H9 (cell line): ENCODE measurements around the gene CDH13. TPM values are rescaled to one million over a fixed set of nuclear protein-coding genes. Genes with fewer than 3 reads are reported as not detected.

Source experiments
- DNase-seq: peaks from one replicate; pipeline ENCODE4 v3.0.0-alpha.2; 2017
- H2AFZ ChIP-seq: one replicate; pipeline ENCODE4 v1.6.1; 2013; ENCODE audit warnings: mild to moderate bottlenecking, low read length, control low read depth, moderate library complexity
- H2AK5ac ChIP-seq: 2 replicates; pipeline ENCODE4 v1.6.1; 2013; ENCODE audit warnings: low read length, control low read depth, mixed read lengths; ENCODE audit not compliant: insufficient read length
- H2BK120ac ChIP-seq: one replicate; pipeline ENCODE4 v1.6.1; 2013; ENCODE audit warnings: low read depth, mild to moderate bottlenecking, low read length, control low read depth, inconsistent platforms; ENCODE audit not compliant: poor library complexity, severe bottlenecking
- H2BK12ac ChIP-seq: 2 replicates; pipeline ENCODE4 v1.6.1; 2013; ENCODE audit warnings: low read length, control low read depth, mixed read lengths, low read depth; ENCODE audit not compliant: insufficient read length
- H2BK15ac ChIP-seq: 2 replicates; pipeline ENCODE4 v1.6.1; 2013; ENCODE audit warnings: low read depth, low read length, control low read depth
- H2BK20ac ChIP-seq: one replicate; pipeline ENCODE4 v1.6.1; 2013; ENCODE audit warnings: low read depth, mild to moderate bottlenecking, low read length, control low read depth, inconsistent platforms; ENCODE audit not compliant: poor library complexity, severe bottlenecking
- H2BK5ac ChIP-seq: 2 replicates; pipeline ENCODE4 v1.6.1; 2013; ENCODE audit warnings: low read length, control low read depth, mixed read lengths; ENCODE audit not compliant: insufficient read length
- H3K14ac ChIP-seq: 2 replicates; pipeline ENCODE4 v1.6.1; 2013; ENCODE audit warnings: low read length, control low read depth; ENCODE audit not compliant: insufficient read depth
- H3K18ac ChIP-seq: 2 replicates; pipeline ENCODE4 v1.6.1; 2013; ENCODE audit warnings: low read depth, mild to moderate bottlenecking, mixed read lengths, low read length, control low read depth; ENCODE audit not compliant: insufficient read length
- H3K23ac ChIP-seq: 2 replicates; pipeline ENCODE4 v1.6.1; 2013; ENCODE audit warnings: low read length, control low read depth, mixed read lengths, low read depth; ENCODE audit not compliant: insufficient read length
- H3K23me2 ChIP-seq: 2 replicates; pipeline ENCODE4 v1.6.1; 2013; ENCODE audit warnings: low read depth, mild to moderate bottlenecking, mixed read lengths, low read length, control low read depth; ENCODE audit not compliant: insufficient read length, poor library complexity, severe bottlenecking
- H3K27ac ChIP-seq: 2 replicates; pipeline ENCODE4 v1.5.1; 2013; ENCODE audit warnings: low read length, control low read depth, mixed read lengths, low read depth; ENCODE audit not compliant: insufficient read length
- H3K27me3 ChIP-seq: 2 replicates; pipeline ENCODE4 v1.6.1; 2013; ENCODE audit warnings: low read length, control low read depth, inconsistent platforms; ENCODE audit not compliant: insufficient read depth
- H3K4ac ChIP-seq: 2 replicates; pipeline ENCODE4 v1.6.1; 2013; ENCODE audit warnings: low read depth, mild to moderate bottlenecking, control low read depth, inconsistent platforms, low read length, moderate library complexity
- H3K4me1 ChIP-seq: 2 replicates; pipeline ENCODE4 v1.6.1; 2013; ENCODE audit warnings: low read length, control low read depth, inconsistent platforms; ENCODE audit not compliant: insufficient read depth
- H3K4me2 ChIP-seq: 2 replicates; pipeline ENCODE4 v1.6.1; 2013; ENCODE audit warnings: low read length, control low read depth, mixed read lengths; ENCODE audit not compliant: insufficient read length, insufficient read depth
- H3K56ac ChIP-seq: 2 replicates; pipeline ENCODE4 v1.6.1; 2013; ENCODE audit warnings: low read depth, mild to moderate bottlenecking, mixed read lengths, low read length, control low read depth; ENCODE audit not compliant: insufficient read length
- H3K79me1 ChIP-seq: 2 replicates; pipeline ENCODE4 v1.6.1; 2013; ENCODE audit warnings: low read depth, mild to moderate bottlenecking, moderate library complexity, low read length, control low read depth, inconsistent platforms; ENCODE audit not compliant: insufficient read depth, poor library complexity, severe bottlenecking
- H3K79me2 ChIP-seq: 2 replicates; pipeline ENCODE4 v1.6.1; 2013; ENCODE audit warnings: low read length, control low read depth, inconsistent platforms; ENCODE audit not compliant: insufficient read depth
- H3K9ac ChIP-seq: 2 replicates; pipeline ENCODE4 v1.6.1; 2013; ENCODE audit warnings: low read length, control low read depth, mixed read lengths; ENCODE audit not compliant: insufficient read length; ENCODE audit errors: extremely low read depth
- H3K9me3 ChIP-seq: one replicate; pipeline ENCODE4 v1.6.1; 2013; ENCODE audit warnings: low read depth, low read length, inconsistent platforms; ENCODE audit not compliant: control insufficient read depth
- H3T11ph ChIP-seq: one replicate; pipeline ENCODE4 v1.6.1; 2013; ENCODE audit warnings: mild to moderate bottlenecking, low read length, control low read depth, inconsistent platforms
- H4K20me1 ChIP-seq: one replicate; pipeline ENCODE4 v1.6.1; 2013; ENCODE audit not compliant: control insufficient read depth, insufficient read length, insufficient read depth
- H4K5ac ChIP-seq: 2 replicates; pipeline ENCODE4 v1.6.1; 2013; ENCODE audit warnings: low read depth, mild to moderate bottlenecking, mixed read lengths, low read length, control low read depth; ENCODE audit not compliant: insufficient read length
- H4K8ac ChIP-seq: replicated peaks from 2 replicates; pipeline ENCODE4 v1.6.1; 2013; ENCODE audit warnings: low read length, control low read depth, mixed read lengths, low read depth; ENCODE audit not compliant: insufficient read length
- H4K91ac ChIP-seq: 2 replicates; pipeline ENCODE4 v1.6.1; 2013; ENCODE audit warnings: low read depth, mild to moderate bottlenecking, moderate library complexity, mixed read lengths, low read length, control low read depth; ENCODE audit not compliant: insufficient read length
- H3K27ac Mint-ChIP-seq, 3 experiments: 2 replicates in 2 of 3; 3 replicates in 1 of 3; pipeline ENCODE4 v1.8.0; 2020 to 2021; ENCODE audit warnings: mixed read lengths in 3 of 3, mild to moderate bottlenecking in 1 of 3, moderate library complexity in 1 of 3
- H3K27me3 Mint-ChIP-seq: 2 replicates; pipeline ENCODE4 v1.8.0; 2021; ENCODE audit warnings: low read depth, mild to moderate bottlenecking, moderate library complexity, mixed read lengths
- H3K36me3 Mint-ChIP-seq, 3 experiments: 2 replicates in 2 of 3; 3 replicates in 1 of 3; pipeline ENCODE4 v1.8.0; 2020 to 2021; ENCODE audit warnings: low read depth in 3 of 3, mixed read lengths in 3 of 3; ENCODE audit not compliant: insufficient read depth in 1 of 3
- H3K4me1 Mint-ChIP-seq, 2 experiments: 2 replicates each; pipeline ENCODE4 v1.8.0; 2020; ENCODE audit warnings: mixed read lengths in 2 of 2
- H3K4me3 Mint-ChIP-seq, 2 experiments: 2 replicates in 1 of 2; 3 replicates in 1 of 2; pipeline ENCODE4 v1.8.0; 2020 to 2021; ENCODE audit warnings: mild to moderate bottlenecking in 2 of 2, mixed read lengths in 2 of 2, moderate library complexity in 1 of 2
- H3K9me3 Mint-ChIP-seq, 2 experiments: 2 replicates in 1 of 2; 3 replicates in 1 of 2; pipeline ENCODE4 v1.8.0; 2020; ENCODE audit warnings: mild to moderate bottlenecking in 2 of 2, mixed read lengths in 2 of 2, moderate library complexity in 1 of 2
- total RNA-seq: library from RNA; stranded (reverse); gene quantifications from 2 replicates; pipeline ENCODE4 v1.2.1, GENCODE V29; 2021
- TF ChIP-seq, protein P1 (sequence below): fragments of 200-600 bp; sonication (generic); conservative IDR thresholded peaks from 3 replicates; pipeline ENCODE4 v1.8.0; 2021; ENCODE audit warnings: antibody characterized with exemption, mild to moderate bottlenecking

CDH13 gene
- total RNA-seq, 1 experiment from 2014 or later: 1.5 TPM

DNA sequence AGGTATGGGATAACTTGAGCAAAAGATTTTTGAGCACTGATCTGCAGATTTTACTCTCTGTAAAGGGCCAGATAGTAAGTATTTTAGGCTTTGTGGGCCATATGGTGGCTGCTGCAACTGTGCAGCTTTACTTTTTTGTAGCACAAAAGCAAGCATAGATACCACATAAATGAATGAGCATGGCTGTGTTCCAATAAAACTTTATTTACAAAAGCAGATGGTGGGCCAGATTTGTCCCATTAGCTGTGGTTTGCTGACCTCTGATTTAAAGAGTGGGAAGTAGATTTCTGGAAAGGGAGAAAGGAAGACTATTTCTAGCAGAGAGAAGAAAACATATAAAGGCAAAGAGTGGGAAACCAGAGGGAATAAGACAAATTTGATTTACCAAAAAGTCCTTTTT, 882.5 kb downstream of the CDH13 start:
- H2BK120ac ChIP-seq: no peak overlapping the region
- H3K9me3 ChIP-seq: no peaks in the 10 kb centered on the region
- peaks cover 2% of the 10 kb centered on the region for H4K20me1 ChIP-seq
- H3K4me2 ChIP-seq: no peak overlapping the region
- TF ChIP-seq, protein P1, sequence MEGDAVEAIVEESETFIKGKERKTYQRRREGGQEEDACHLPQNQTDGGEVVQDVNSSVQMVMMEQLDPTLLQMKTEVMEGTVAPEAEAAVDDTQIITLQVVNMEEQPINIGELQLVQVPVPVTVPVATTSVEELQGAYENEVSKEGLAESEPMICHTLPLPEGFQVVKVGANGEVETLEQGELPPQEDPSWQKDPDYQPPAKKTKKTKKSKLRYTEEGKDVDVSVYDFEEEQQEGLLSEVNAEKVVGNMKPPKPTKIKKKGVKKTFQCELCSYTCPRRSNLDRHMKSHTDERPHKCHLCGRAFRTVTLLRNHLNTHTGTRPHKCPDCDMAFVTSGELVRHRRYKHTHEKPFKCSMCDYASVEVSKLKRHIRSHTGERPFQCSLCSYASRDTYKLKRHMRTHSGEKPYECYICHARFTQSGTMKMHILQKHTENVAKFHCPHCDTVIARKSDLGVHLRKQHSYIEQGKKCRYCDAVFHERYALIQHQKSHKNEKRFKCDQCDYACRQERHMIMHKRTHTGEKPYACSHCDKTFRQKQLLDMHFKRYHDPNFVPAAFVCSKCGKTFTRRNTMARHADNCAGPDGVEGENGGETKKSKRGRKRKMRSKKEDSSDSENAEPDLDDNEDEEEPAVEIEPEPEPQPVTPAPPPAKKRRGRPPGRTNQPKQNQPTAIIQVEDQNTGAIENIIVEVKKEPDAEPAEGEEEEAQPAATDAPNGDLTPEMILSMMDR: no peak
- H3T11ph ChIP-seq: no peak overlapping the region
- no peak overlapping the region for H2BK5ac ChIP-seq
- no peak overlapping the region for H3K14ac ChIP-seq
- no peak overlapping the region for H2AFZ ChIP-seq
- no peaks in the 10 kb centered on the region for H3K27me3 ChIP-seq
- H4K8ac ChIP-seq: no peak overlapping the region
- H3K27ac ChIP-seq: no peak overlapping the region
- H3K4me1 Mint-ChIP-seq: no peaks in the 10 kb centered on the region
- DNase-seq: no peak
- no peak overlapping the region for H2BK12ac ChIP-seq
- no peak overlapping the region for H2BK15ac ChIP-seq
- no peak overlapping the region for H3K9ac ChIP-seq
- H3K27ac Mint-ChIP-seq: no peak overlapping the region
- H3K4me1 ChIP-seq: no peaks in the 10 kb centered on the region
- no peak overlapping the region for H4K91ac ChIP-seq
- peaks cover 0 to 2% of the 10 kb centered on the region in 2 experiments; a peak in 2 of 5 replicates for H3K9me3 Mint-ChIP-seq
- no peak overlapping the region for H2BK20ac ChIP-seq
- H3K23me2 ChIP-seq: no peaks in the 10 kb centered on the region
- no peaks in the 10 kb centered on the region for H3K79me2 ChIP-seq
- no peak overlapping the region for H3K18ac ChIP-seq
- H3K27me3 Mint-ChIP-seq: no peaks in the 10 kb centered on the region; the same call in none of the 2 replicates
- no peaks in the 10 kb centered on the region for H3K36me3 Mint-ChIP-seq
- H3K79me1 ChIP-seq: no peaks in the 10 kb centered on the region
- H3K4me3 Mint-ChIP-seq: no peak overlapping the region
- H3K4ac ChIP-seq: no peak overlapping the region
- no peak overlapping the region for H3K23ac ChIP-seq
- H2AK5ac ChIP-seq: no peak overlapping the region
- H4K5ac ChIP-seq: no peak overlapping the region
- H3K56ac ChIP-seq: no peak overlapping the region
